Gastroesophageal sphincter (tissue), 3 donors: ENCODE data around the gene FYCO1.

Experiments used
- CTCF ChIP-seq, 4 experiments: fragments of 200-600 bp in 2 of 4; fragments of 450-650 bp in 2 of 4; sonication (generic) in 1 of 4; IDR thresholded peaks; one replicate each; pipeline ENCODE4 v1.5.1; 2017 to 2019; ENCODE audit warnings: antibody characterized with exemption in 4 of 4, mild to moderate bottlenecking in 2 of 4, moderate library complexity in 2 of 4
- EP300 ChIP-seq: sonication (generic); formaldehyde crosslinking; IDR thresholded peaks from one replicate; pipeline ENCODE4 v1.6.1; 2017; ENCODE audit warnings: antibody characterized with exemption, mild to moderate bottlenecking
- POLR2A ChIP-seq, 2 donors: fragments of 450-650 bp; IDR thresholded peaks; one replicate each; pipeline ENCODE4 v1.6.1; 2017; ENCODE audit warnings: antibody characterized with exemption in 2 of 2, mild to moderate bottlenecking in 2 of 2, moderate library complexity in 1 of 2
- POLR2AphosphoS5 ChIP-seq: sonication (generic); formaldehyde crosslinking; IDR thresholded peaks from one replicate; pipeline ENCODE4 v1.6.1; 2017; ENCODE audit warnings: antibody characterized with exemption

GRCh38 chr3:45974686-45975085 lies 20.9 kb downstream of the FYCO1 start:
- TF ChIP-seq POLR2A (IDR thresholded peaks at IDR 0.05): no peak
- TF ChIP-seq POLR2AphosphoS5: no peak
- no peak for TF ChIP-seq CTCF (IDR thresholded peaks at IDR 0.05)
- no peak for TF ChIP-seq EP300
